Calu3 (cell line): ENCODE results near the gene CNIH4. TPM values are rescaled to one million over a fixed set of nuclear protein-coding genes. Genes with fewer than 3 reads are reported as not detected.
"Not testable (repeated sequence)": the region's sequence is repeated elsewhere in the genome, so short reads cannot be mapped to it uniquely, and the experiment has no call there.

Experiments
- BruUV-seq: library from RNA; stranded (reverse); fragments of 400-500 nt; replicated peaks from 2 replicates; lab custom pipeline; 2021; lab: Mats Ljungman, UMichigan
- CTCF ChIA-PET: fragments of 300-600 bp; sonication (Branson Sonifier 250); formaldehyde crosslinking; loops from one replicate; lab custom pipeline; 2022; ENCODE audit warnings: antibody characterized with exemption; lab: Charles Lee
- DNase-seq: peaks from one replicate; pipeline ENCODE4 v3.0.0; 2022
- H3K27ac Mint-ChIP-seq: one replicate; pipeline ENCODE4 v1.8.0; 2022; ENCODE audit warnings: mixed read lengths; ENCODE audit not compliant: unreplicated experiment
- H3K27me3 Mint-ChIP-seq: one replicate; pipeline ENCODE4 v1.8.0; 2022; ENCODE audit warnings: mixed read lengths; ENCODE audit not compliant: unreplicated experiment
- H3K36me3 Mint-ChIP-seq: one replicate; pipeline ENCODE4 v1.8.0; 2022; ENCODE audit warnings: mild to moderate bottlenecking, moderate library complexity, mixed read lengths; ENCODE audit not compliant: insufficient read depth, unreplicated experiment
- H3K4me1 Mint-ChIP-seq: one replicate; pipeline ENCODE4 v1.8.0; 2022; ENCODE audit warnings: mild to moderate bottlenecking, low read depth, mixed read lengths; ENCODE audit not compliant: unreplicated experiment
- H3K4me3 Mint-ChIP-seq: one replicate; pipeline ENCODE4 v1.8.0; 2022; ENCODE audit warnings: mild to moderate bottlenecking, low read depth, moderate library complexity, mixed read lengths; ENCODE audit not compliant: unreplicated experiment
- H3K9me3 Mint-ChIP-seq: one replicate; pipeline ENCODE4 v1.8.0; 2022; ENCODE audit warnings: low read depth, mixed read lengths; ENCODE audit not compliant: unreplicated experiment
- intact Hi-C: fragments of 100-400 bp; cut with micrococcal nuclease; formaldehyde crosslinking; loops from one replicate; pipeline ENCODE4 v1.10.0; 2022; ENCODE audit not compliant: unreplicated experiment
- microRNA-seq: library from miRNA; unstranded; fragments of <30 nt; microRNA quantifications from one replicate; pipeline ENCODE4 v1.2.0, GENCODE V29; 2022
- total RNA-seq: library from RNA; stranded (reverse); gene quantifications from 2 replicates; pipeline ENCODE4 v1.2.3, GENCODE V29; 2022
- TF ChIP-seq, protein P1 (sequence below): fragments of 200-600 bp; IDR thresholded peaks from one replicate; pipeline ENCODE4 v1.8.0; 2022; ENCODE audit warnings: antibody characterized with exemption; ENCODE audit not compliant: unreplicated experiment

CNIH4 gene
- total RNA-seq, 1 experiment from 2014 or later, result 91.4 TPM

DNA sequence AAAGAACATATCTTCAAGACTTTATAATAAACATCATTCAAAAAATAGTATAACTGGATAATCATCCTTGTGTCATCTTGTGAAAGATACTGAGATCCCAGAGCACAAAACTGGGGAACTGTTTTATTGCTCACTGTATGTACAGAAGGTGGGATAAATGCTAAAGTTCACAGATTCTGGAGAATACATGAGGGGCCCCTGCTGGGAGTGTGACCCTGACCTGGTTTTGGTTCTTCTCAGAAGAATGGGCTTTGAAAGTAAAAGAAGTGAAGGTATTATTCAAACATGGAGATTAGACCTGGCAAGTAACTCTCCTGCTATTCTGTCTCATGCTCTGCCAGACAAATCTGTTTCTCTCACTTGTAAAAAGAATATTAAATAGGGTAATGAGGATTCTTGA lies 63.4 kb downstream of the CNIH4 start:
- TF ChIP-seq, protein P1, sequence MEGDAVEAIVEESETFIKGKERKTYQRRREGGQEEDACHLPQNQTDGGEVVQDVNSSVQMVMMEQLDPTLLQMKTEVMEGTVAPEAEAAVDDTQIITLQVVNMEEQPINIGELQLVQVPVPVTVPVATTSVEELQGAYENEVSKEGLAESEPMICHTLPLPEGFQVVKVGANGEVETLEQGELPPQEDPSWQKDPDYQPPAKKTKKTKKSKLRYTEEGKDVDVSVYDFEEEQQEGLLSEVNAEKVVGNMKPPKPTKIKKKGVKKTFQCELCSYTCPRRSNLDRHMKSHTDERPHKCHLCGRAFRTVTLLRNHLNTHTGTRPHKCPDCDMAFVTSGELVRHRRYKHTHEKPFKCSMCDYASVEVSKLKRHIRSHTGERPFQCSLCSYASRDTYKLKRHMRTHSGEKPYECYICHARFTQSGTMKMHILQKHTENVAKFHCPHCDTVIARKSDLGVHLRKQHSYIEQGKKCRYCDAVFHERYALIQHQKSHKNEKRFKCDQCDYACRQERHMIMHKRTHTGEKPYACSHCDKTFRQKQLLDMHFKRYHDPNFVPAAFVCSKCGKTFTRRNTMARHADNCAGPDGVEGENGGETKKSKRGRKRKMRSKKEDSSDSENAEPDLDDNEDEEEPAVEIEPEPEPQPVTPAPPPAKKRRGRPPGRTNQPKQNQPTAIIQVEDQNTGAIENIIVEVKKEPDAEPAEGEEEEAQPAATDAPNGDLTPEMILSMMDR, result no peak
- Mint-ChIP-seq H3K4me1 (no peaks in the 10 kb centered on the region), H3K36me3 (peaks cover 83% of the 10 kb centered on the region), H3K9me3 (no peaks in the 10 kb centered on the region), H3K4me3 (no peak overlapping the region), H3K27ac (no peak overlapping the region), H3K27me3 (no peaks in the 10 kb centered on the region)
- intact Hi-C loops, result no loop called here
- CTCF ChIA-PET, result no interaction called here
- no TSS peak for BruUV-seq
- no peak for DNase-seq

DNA sequence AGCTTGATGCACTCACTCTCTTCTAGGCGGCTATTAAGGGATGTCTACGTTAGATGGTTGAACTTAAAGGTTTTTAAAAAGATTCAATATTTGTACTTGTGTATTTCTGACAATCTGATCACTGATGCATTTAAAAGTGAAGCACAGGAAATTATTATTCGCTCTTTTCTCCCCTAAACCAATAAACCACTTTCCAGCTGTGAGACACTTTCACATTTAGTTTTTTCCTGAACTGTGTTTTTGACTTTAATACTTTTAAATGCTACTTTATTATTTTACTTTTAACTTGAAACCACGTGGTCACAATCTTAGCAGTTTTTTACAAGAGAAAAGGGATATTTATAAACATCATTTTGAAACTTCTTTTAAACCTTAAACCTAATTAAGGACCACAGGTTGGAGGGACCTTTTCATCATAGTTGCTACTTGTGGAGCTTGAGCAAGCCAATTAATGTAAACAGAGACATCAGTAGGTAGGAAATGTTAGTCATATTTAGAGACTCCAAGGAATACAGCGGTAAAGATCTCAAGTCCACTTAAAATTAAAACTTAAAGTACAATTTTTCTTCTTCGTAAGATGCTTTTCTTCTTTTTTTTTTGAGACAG lies 68.7 kb downstream of the CNIH4 start:
- Mint-ChIP-seq H3K4me3 (no peak overlapping the region), H3K36me3 (peaks cover 80% of the 10 kb centered on the region), H3K4me1 (peaks cover 2% of the 10 kb centered on the region), H3K9me3 (no peaks in the 10 kb centered on the region), H3K27ac (no peak overlapping the region), H3K27me3 (no peaks in the 10 kb centered on the region)
- TF ChIP-seq, protein P1, result no peak
- BruUV-seq, result no TSS peak
- intact Hi-C loops, result no loop called here
- DNase-seq, result no peak
- CTCF ChIA-PET, result no interaction called here

DNA sequence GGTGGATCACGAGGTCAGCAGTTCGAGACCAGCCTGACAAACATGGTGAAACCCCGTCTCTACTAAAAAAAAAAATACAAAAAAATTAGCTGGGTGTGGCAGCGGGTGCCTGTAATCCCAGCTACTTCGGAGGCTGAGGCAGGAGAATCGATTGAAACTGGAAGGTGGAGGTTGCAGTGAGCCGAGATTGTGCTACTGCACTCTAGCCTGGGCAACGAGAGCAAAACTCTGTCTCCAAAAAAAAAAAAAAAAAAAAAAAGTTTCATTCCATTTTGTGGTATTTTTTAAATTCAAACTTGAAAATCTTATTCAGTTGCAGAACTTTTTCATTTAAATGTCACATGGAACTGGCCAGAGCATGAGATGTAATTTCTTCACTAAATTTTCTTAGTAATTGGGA lies 70.2 kb downstream of the CNIH4 start:
- H3K4me3 Mint-ChIP-seq, H3K27ac Mint-ChIP-seq, BruUV-seq, H3K9me3 Mint-ChIP-seq, DNase-seq, H3K27me3 Mint-ChIP-seq, intact Hi-C loops: not testable (repeated sequence)
- H3K36me3 Mint-ChIP-seq, result peaks cover 80% of the 10 kb centered on the region
- CTCF ChIA-PET, result interaction anchor here (0.9 kb wide), 1 partner anchor 14 kb away, joined by 4 read pairs; no protein-coding TSS in a partner anchor
- peaks cover 13% of the 10 kb centered on the region for H3K4me1 Mint-ChIP-seq

DNA sequence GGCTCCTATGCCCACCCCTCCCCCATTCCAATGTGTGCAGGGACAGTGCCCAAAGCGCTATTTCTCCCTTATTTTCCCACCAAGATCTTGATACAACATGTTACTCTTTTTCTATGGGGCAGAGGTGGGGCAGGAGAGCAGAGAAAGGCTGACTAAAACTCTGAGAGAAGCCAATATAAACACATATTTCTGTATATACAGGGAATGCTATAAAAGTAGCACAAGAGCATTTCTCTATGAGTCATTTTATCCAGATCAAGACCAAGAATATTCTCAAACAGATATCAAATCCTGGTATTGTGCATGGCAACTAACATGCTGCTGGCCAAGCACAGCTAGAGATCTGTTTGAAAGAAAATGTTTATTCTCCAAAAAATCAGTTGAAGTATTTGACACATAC lies 70.7 kb downstream of the CNIH4 start:
- no peak for DNase-seq
- TF ChIP-seq, protein P1, result no peak
- no TSS peak for BruUV-seq
- Mint-ChIP-seq H3K4me3 (no peak overlapping the region), H3K27me3 (no peaks in the 10 kb centered on the region), H3K4me1 (peaks cover 17% of the 10 kb centered on the region), H3K9me3 (no peaks in the 10 kb centered on the region), H3K27ac (no peak overlapping the region), H3K36me3 (peaks cover 80% of the 10 kb centered on the region)
- CTCF ChIA-PET, result interaction anchor here (0.9 kb wide), 1 partner anchor 15 kb away, joined by 4 read pairs; no protein-coding TSS in a partner anchor
- intact Hi-C loops, result no loop called here

DNA sequence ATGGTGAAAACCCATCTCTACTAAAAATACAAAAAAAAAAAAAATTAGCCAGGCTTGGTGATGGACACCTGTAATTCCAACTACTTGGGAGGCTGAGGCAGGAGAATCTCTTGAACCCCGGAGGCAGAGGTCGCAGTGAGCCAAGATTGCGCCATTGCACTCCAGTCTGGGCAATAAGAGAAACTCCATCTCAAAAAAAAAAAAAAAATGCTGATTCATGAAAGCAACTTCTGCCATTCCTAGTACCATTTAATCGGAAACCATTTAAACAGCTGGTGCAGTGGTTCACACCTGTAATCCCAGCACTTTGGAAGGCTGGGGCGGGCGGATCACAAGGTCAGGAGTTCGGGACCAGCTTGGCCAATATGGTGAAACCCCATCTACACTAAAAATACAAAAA lies 72.0 kb downstream of the CNIH4 start:
- CTCF ChIA-PET, result interaction anchor here (0.7 kb wide), 2 partner anchors 246 to 321 kb away, joined by 3 read pairs; partner anchors contain the start of gene DEGS1
- H3K4me3 Mint-ChIP-seq, DNase-seq, H3K27me3 Mint-ChIP-seq, H3K9me3 Mint-ChIP-seq, intact Hi-C loops, BruUV-seq, H3K27ac Mint-ChIP-seq: not testable (repeated sequence)
- Mint-ChIP-seq H3K4me1 (peaks cover 29% of the 10 kb centered on the region), H3K36me3 (peaks cover 85% of the 10 kb centered on the region)

Small RNA genes within 50 kb of the gene (microRNA-seq; reads per million reads assigned to microRNA genes)
- gene MIR4742, result 6.0 reads per million, percentile 20 among the genes with 10 or more reads in this experiment

Other genes with a start within 250 kb of the CNIH4 start
- 100 and 101 TPM in 2 replicates for gene FBXO28, start 242.8 kb upstream of the CNIH4 start, total RNA-seq
- gene DEGS1, start 173.6 kb upstream of the CNIH4 start, total RNA-seq, result 58.1 and 72.5 TPM in 2 replicates
- gene NVL, start 26.7 kb upstream of the CNIH4 start, total RNA-seq, result 39.2 and 43.4 TPM in 2 replicates
- gene WDR26, start 77.9 kb downstream of the CNIH4 start, total RNA-seq, result 84.9 and 85.7 TPM in 2 replicates